Sigmoid colon (tissue), 7 donors: Measurements from ENCODE around the gene ERGIC2. TPM values are rescaled to one million over a fixed set of nuclear protein-coding genes. Genes with fewer than 3 reads are reported as not detected.

ENCODE experiments used
- DNase-seq: peaks from one replicate; pipeline ENCODE4 v3.0.0-alpha.2; 2019
- H3K27ac ChIP-seq, 4 donors: fragments of 200-600 bp; sonication (generic); one replicate each; pipeline ENCODE4 v1.5.1; 2016 to 2019; ENCODE audit warnings: mild to moderate bottlenecking in 1 of 4
- H3K27me3 ChIP-seq, 3 donors: fragments of 200-600 bp; sonication (generic); one replicate each; pipeline ENCODE4 v1.5.1; 2019; ENCODE audit warnings: mild to moderate bottlenecking in 1 of 3
- H3K36me3 ChIP-seq, 4 donors: fragments of 200-600 bp; sonication (generic); one replicate each; pipeline ENCODE4 v1.5.1; 2016 to 2019
- H3K4me1 ChIP-seq, 4 donors: fragments of 200-600 bp; sonication (generic); one replicate each; pipeline ENCODE4 v1.5.1; 2017 to 2019
- H3K4me3 ChIP-seq, 4 donors: fragments of 200-600 bp; sonication (generic); one replicate each; pipeline ENCODE4 v1.5.1; 2017 to 2019; ENCODE audit warnings: mild to moderate bottlenecking in 2 of 4, moderate library complexity in 1 of 4
- H3K9me3 ChIP-seq, 4 donors: fragments of 200-600 bp in 3 of 4; sonication (generic) in 3 of 4; one replicate each; pipeline versions ENCODE4 v1.5.1 to v1.6.1; 2013 to 2019
- EP300 ChIP-seq, 4 donors: sonication (generic); formaldehyde crosslinking; IDR thresholded peaks; one replicate each; pipeline ENCODE4 v1.6.1; 2017; ENCODE audit warnings: antibody characterized with exemption in 4 of 4
- POLR2A ChIP-seq, 2 donors: fragments of 450-650 bp; IDR thresholded peaks; one replicate each; pipeline ENCODE4 v1.6.1; 2016; ENCODE audit warnings: antibody characterized with exemption in 2 of 2, mild to moderate bottlenecking in 2 of 2, moderate library complexity in 2 of 2
- POLR2AphosphoS5 ChIP-seq, 4 donors: sonication (generic); formaldehyde crosslinking; IDR thresholded peaks; one replicate each; pipeline ENCODE4 v1.6.1; 2017; ENCODE audit warnings: antibody characterized with exemption in 4 of 4
- WGBS, 2 donors: extraction: QIAGEN DNeasy Blood & Tissue Kit; methylation state at CpG; one replicate each; pipeline ENCODE4 v1.1.7; 2013; 5-methylcytosine and 5-hydroxymethylcytosine counted together
- intact Hi-C: fragments of 100-400 bp; cut with DNase I; formaldehyde crosslinking; loops from one replicate; pipeline ENCODE4 v1.15.1; 2023
- polyA plus RNA-seq, 3 donors: library from polyadenylated mRNA; stranded (reverse); fragments of 200-250 nt; gene quantifications; one replicate each; pipeline ENCODE4 v1.2.3, GENCODE V29; 2013
- total RNA-seq, 4 donors: library from RNA; depleted of rRNA; stranded (reverse); fragments of >200 nt; gene quantifications; one replicate each; pipeline ENCODE4 v1.1.0, GENCODE V29; 2016
- TF ChIP-seq, protein P1 (sequence below), 4 experiments: fragments of 450-650 bp in 3 of 4; fragments of 200-600 bp in 1 of 4; IDR thresholded peaks; one replicate each; pipeline ENCODE4 v1.5.1; 2016 to 2019; ENCODE audit warnings: antibody characterized with exemption in 4 of 4, mild to moderate bottlenecking in 3 of 4, moderate library complexity in 2 of 4
- donor health status: healthy with polysubstance abuse.
- donor health status: Bipolar disorder and iron deficiency.
- donor health status: healthy.

ERGIC2 gene
- total and polyA plus RNA-seq, 7 donors = 14.8 to 81.7 (median 62.3) TPM

- H3K9me3 ChIP-seq = no peaks in the 10 kb centered on the region
- no peak for DNase-seq
- no peak for TF ChIP-seq POLR2AphosphoS5 (IDR thresholded peaks at IDR 0.05)
- TF ChIP-seq, protein P1, sequence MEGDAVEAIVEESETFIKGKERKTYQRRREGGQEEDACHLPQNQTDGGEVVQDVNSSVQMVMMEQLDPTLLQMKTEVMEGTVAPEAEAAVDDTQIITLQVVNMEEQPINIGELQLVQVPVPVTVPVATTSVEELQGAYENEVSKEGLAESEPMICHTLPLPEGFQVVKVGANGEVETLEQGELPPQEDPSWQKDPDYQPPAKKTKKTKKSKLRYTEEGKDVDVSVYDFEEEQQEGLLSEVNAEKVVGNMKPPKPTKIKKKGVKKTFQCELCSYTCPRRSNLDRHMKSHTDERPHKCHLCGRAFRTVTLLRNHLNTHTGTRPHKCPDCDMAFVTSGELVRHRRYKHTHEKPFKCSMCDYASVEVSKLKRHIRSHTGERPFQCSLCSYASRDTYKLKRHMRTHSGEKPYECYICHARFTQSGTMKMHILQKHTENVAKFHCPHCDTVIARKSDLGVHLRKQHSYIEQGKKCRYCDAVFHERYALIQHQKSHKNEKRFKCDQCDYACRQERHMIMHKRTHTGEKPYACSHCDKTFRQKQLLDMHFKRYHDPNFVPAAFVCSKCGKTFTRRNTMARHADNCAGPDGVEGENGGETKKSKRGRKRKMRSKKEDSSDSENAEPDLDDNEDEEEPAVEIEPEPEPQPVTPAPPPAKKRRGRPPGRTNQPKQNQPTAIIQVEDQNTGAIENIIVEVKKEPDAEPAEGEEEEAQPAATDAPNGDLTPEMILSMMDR (IDR thresholded peaks at IDR 0.05) = no peak
- TF ChIP-seq EP300 (IDR thresholded peaks at IDR 0.05) = no peak
- TF ChIP-seq POLR2A (IDR thresholded peaks at IDR 0.05) = no peak
- H3K36me3 ChIP-seq = no peaks in the 10 kb centered on the region
- H3K27ac ChIP-seq = no peak overlapping the region
- H3K4me3 ChIP-seq = no peak overlapping the region
- 37 to 39% methylated on average over 4 of the region's 4 CpGs for WGBS, 2 donors
- H3K27me3 ChIP-seq = no peaks in the 10 kb centered on the region
- no peaks in the 10 kb centered on the region for H3K4me1 ChIP-seq
- intact Hi-C loops = no loop called here
Measured at GRCh38 chr12:29427964-29428363, 47.0 kb upstream of the ERGIC2 start.

GRCh38 chr12:29426498-29426897 is 45.5 kb upstream of the ERGIC2 start:
- TF ChIP-seq POLR2A (IDR thresholded peaks at IDR 0.05) (no peak), EP300 (IDR thresholded peaks at IDR 0.05) (no peak), POLR2AphosphoS5 (IDR thresholded peaks at IDR 0.05) (no peak)
- TF ChIP-seq, protein P1 (IDR thresholded peaks at IDR 0.05) = no peak
- WGBS, 2 donors = 91 to 93% methylated on average over 2 of the region's 2 CpGs
- intact Hi-C loops = no loop called here
- H3K4me3 ChIP-seq = no peak overlapping the region
- H3K36me3 ChIP-seq = no peaks in the 10 kb centered on the region
- no peak overlapping the region for H3K27ac ChIP-seq
- no peak for DNase-seq
- H3K27me3 ChIP-seq = no peaks in the 10 kb centered on the region
- no peaks in the 10 kb centered on the region for H3K9me3 ChIP-seq
- no peaks in the 10 kb centered on the region for H3K4me1 ChIP-seq

DNA sequence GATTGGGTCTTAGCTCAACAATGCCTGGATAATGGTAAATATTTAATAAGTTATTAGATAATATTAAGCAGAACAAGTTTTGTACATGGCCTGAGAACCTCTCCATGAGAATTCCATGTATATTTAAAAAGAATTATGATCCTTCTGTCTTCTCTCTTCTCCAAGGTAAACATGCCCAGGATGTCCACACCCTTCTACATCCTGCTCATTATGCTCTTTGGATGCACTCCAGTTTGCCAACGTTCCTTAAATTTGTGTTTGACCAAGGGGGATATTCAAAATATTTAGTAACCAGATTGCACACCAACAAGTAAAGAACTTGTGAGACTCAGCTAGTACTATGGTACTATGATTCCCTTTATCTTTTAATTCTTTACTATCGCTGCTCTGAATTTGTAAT is 44.8 kb upstream of the ERGIC2 start:
- H3K27ac ChIP-seq = no peak overlapping the region
- WGBS, 2 donors = 46 to 71% methylated on average over 2 of the region's 2 CpGs
- H3K27me3 ChIP-seq = no peaks in the 10 kb centered on the region
- no peaks in the 10 kb centered on the region for H3K9me3 ChIP-seq
- H3K36me3 ChIP-seq = no peaks in the 10 kb centered on the region
- DNase-seq = no peak
- TF ChIP-seq POLR2AphosphoS5 (IDR thresholded peaks at IDR 0.05) = no peak
- no peak for TF ChIP-seq EP300 (IDR thresholded peaks at IDR 0.05)
- no peak for TF ChIP-seq POLR2A (IDR thresholded peaks at IDR 0.05)
- TF ChIP-seq, protein P1 (IDR thresholded peaks at IDR 0.05) = no peak
- H3K4me1 ChIP-seq = no peaks in the 10 kb centered on the region
- intact Hi-C loops = no loop called here
- H3K4me3 ChIP-seq = no peak overlapping the region

DNA sequence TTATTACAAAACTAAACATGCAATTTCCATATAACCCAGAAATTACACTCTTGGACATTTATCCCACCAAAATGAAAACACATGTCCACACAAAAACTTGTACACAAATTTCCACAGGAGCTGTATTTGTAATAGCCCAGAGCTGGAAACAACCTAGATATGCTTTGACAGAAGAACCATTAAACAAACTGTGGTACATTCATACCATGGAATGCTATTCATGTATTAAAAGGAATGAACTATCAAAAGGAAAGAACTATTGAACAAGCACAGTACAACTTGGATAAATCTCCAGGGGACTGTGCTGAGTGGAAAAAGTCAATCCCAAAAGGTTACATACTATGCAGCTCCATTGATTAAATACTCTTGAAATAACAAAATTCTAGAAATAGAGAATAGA is 35.8 kb upstream of the ERGIC2 start:
- Histone ChIP-seq H3K27me3 (no peaks in the 10 kb centered on the region), H3K36me3 (no peaks in the 10 kb centered on the region), H3K4me1 (no peaks in the 10 kb centered on the region), H3K27ac (no peak overlapping the region), H3K4me3 (no peak overlapping the region), H3K9me3 (no peaks in the 10 kb centered on the region)
- no peak for DNase-seq
- TF ChIP-seq, protein P1 (IDR thresholded peaks at IDR 0.05) = no peak
- no peak for TF ChIP-seq POLR2AphosphoS5 (IDR thresholded peaks at IDR 0.05)
- intact Hi-C loops = no loop called here

DNA sequence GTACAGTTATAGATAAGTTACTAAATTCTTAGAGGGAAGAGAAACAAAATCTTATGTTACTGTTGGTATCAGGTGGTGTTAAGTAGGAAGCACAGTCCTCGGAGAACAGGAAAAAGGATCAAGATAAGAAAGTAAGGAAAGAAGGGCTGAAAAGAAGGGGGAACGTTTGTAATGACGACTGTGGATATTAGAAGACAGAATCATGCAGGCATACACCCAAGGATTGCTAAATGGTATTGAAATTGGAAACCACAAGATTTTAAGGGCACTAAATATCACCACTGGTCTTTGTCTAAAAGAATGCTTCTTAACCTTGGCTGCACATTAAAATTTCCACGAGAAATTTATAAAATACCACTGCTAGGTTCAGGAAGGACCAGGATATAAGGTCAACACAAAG is 34.1 kb upstream of the ERGIC2 start:
- WGBS, 2 donors = 58 to 63% methylated on average over 4 of the region's 4 CpGs
- intact Hi-C loops = no loop called here

More for the DNA sequence above, 34.1 kb upstream of the ERGIC2 start:
- Histone ChIP-seq H3K4me1 (no peaks in the 10 kb centered on the region), H3K36me3 (no peaks in the 10 kb centered on the region), H3K27ac (no peak overlapping the region), H3K27me3 (no peaks in the 10 kb centered on the region), H3K4me3 (no peak overlapping the region), H3K9me3 (no peaks in the 10 kb centered on the region)
- TF ChIP-seq, protein P1 (IDR thresholded peaks at IDR 0.05) = no peak
- TF ChIP-seq POLR2AphosphoS5 (IDR thresholded peaks at IDR 0.05) = no peak
- no peak for TF ChIP-seq EP300 (IDR thresholded peaks at IDR 0.05)
- TF ChIP-seq POLR2A (IDR thresholded peaks at IDR 0.05) = no peak
- no peak for DNase-seq
